Stimulated activated CD4-positive, alpha-beta T cell treated with anti-CD3 and anti-CD28 coated beads, Interleukin-12 subunit alpha, Interleukin-12 subunit beta, amount 100 ng/mL, for 4 hours (primary cell): Measurements from ENCODE around the gene PAPPA.

Source experiments
- DNase-seq: peaks from one replicate; pipeline ENCODE4 v3.0.0-alpha.2; 2020

PAPPA gene

GRCh38 chr9:116278326-116278725, 124.7 kb downstream of the PAPPA start:
- no peak for DNase-seq

- DNase-seq, result no peak
Measured at GRCh38 chr9:116279230-116279629, 125.6 kb downstream of the PAPPA start.

- no peak for DNase-seq
Measured at GRCh38 chr9:116280529-116280928, 126.9 kb downstream of the PAPPA start.

GRCh38 chr9:116282597-116282996, 129.0 kb downstream of the PAPPA start:
- no peak for DNase-seq

GRCh38 chr9:116284518-116284917, 130.9 kb downstream of the PAPPA start:
- no peak for DNase-seq

GRCh38 chr9:116285320-116285719, 131.7 kb downstream of the PAPPA start:
- no peak for DNase-seq

GRCh38 chr9:116286297-116286696, 132.7 kb downstream of the PAPPA start:
- no peak for DNase-seq

GRCh38 chr9:116287721-116288120, 134.1 kb downstream of the PAPPA start:
- DNase-seq, result no peak

- DNase-seq, result no peak
Measured at GRCh38 chr9:116288658-116289057, 135.1 kb downstream of the PAPPA start.

GRCh38 chr9:116297346-116297745, 143.8 kb downstream of the PAPPA start:
- no peak for DNase-seq

- DNase-seq, result no peak
Measured at GRCh38 chr9:116298249-116298648, 144.7 kb downstream of the PAPPA start.

GRCh38 chr9:116298878-116299391, 145.3 kb downstream of the PAPPA start:
- DNase-seq, result no peak

- DNase-seq, result no peak
Measured at GRCh38 chr9:116300360-116300870, 146.8 kb downstream of the PAPPA start.

GRCh38 chr9:116303270-116303669, 149.7 kb downstream of the PAPPA start:
- DNase-seq, result no peak

GRCh38 chr9:116303886-116304538, 150.4 kb downstream of the PAPPA start:
- DNase-seq, result no peak

- no peak for DNase-seq
Measured at GRCh38 chr9:116304761-116305160, 151.2 kb downstream of the PAPPA start.

GRCh38 chr9:116308076-116308475, 154.5 kb downstream of the PAPPA start:
- DNase-seq, result no peak

GRCh38 chr9:116309900-116310611, 156.5 kb downstream of the PAPPA start:
- no peak for DNase-seq

GRCh38 chr9:116312221-116312620, 158.6 kb downstream of the PAPPA start:
- DNase-seq, result no peak

GRCh38 chr9:116313638-116314037, 160.0 kb downstream of the PAPPA start:
- DNase-seq, result no peak

- DNase-seq, result no peak
Measured at GRCh38 chr9:116316246-116316645, 162.7 kb downstream of the PAPPA start.

- no peak for DNase-seq
Measured at GRCh38 chr9:116317503-116317902, 163.9 kb downstream of the PAPPA start.

- no peak for DNase-seq
Measured at GRCh38 chr9:116318468-116319374, 165.1 kb downstream of the PAPPA start.
